Regular cardiac myocyte (primary cell): ENCODE data around the gene RRP1B. TPM values are rescaled to one million over a fixed set of nuclear protein-coding genes. Genes with fewer than 3 reads are reported as not detected.

ENCODE experiments used
- total RNA-seq: library from RNA; depleted of rRNA; stranded (reverse); fragments of >200 nt; gene quantifications from 2 replicates; pipeline ENCODE4 v1.2.3, GENCODE V29; 2014

The RRP1B gene, protein sequence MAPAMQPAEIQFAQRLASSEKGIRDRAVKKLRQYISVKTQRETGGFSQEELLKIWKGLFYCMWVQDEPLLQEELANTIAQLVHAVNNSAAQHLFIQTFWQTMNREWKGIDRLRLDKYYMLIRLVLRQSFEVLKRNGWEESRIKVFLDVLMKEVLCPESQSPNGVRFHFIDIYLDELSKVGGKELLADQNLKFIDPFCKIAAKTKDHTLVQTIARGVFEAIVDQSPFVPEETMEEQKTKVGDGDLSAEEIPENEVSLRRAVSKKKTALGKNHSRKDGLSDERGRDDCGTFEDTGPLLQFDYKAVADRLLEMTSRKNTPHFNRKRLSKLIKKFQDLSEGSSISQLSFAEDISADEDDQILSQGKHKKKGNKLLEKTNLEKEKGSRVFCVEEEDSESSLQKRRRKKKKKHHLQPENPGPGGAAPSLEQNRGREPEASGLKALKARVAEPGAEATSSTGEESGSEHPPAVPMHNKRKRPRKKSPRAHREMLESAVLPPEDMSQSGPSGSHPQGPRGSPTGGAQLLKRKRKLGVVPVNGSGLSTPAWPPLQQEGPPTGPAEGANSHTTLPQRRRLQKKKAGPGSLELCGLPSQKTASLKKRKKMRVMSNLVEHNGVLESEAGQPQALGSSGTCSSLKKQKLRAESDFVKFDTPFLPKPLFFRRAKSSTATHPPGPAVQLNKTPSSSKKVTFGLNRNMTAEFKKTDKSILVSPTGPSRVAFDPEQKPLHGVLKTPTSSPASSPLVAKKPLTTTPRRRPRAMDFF
- 18.0 and 32.4 TPM in 2 replicates for total RNA-seq

GRCh38 chr21:43659136-43660000, at the start of gene RRP1B, which contains the start of gene HSF2BP:
Gene RRP1B (plus strand): TSS chr21:43659560. CDS start chr21:43659665, 105 bp downstream.
Gene HSF2BP (minus strand): TSS chr21:43659488. CDS start chr21:43658096, 1,392 bp downstream.

GRCh38 chr21:43718872-43719747, 59.8 kb downstream of the RRP1B start, which contains the start of gene PDXK:
Gene PDXK (plus strand): TSS chr21:43719129. CDS start chr21:43719295, 166 bp downstream.

Other genes with a start within 250 kb of the RRP1B start
- 0.58 and 6.5 TPM in 2 replicates for gene SIK1, start 232.4 kb upstream of the RRP1B start, total RNA-seq
- gene HSF2BP, start 72 bp upstream of the RRP1B start, total RNA-seq: 0.96 and 2.5 TPM in 2 replicates
- gene PDXK, start 59.6 kb downstream of the RRP1B start, total RNA-seq: 63.4 and 200 TPM in 2 replicates
- gene CSTB, start 116.7 kb downstream of the RRP1B start, total RNA-seq: 5.4 and 5.9 TPM in 2 replicates
- gene RRP1, start 130.0 kb downstream of the RRP1B start, total RNA-seq: 13.8 and 24.0 TPM in 2 replicates
- gene AGPAT3, start 205.7 kb downstream of the RRP1B start, total RNA-seq: 33.5 and 35.9 TPM in 2 replicates